ENCODE measurements around the gene USP51. TPM values are rescaled to one million over a fixed set of nuclear protein-coding genes. Genes with fewer than 3 reads are reported as not detected.

Gene USP51
- total RNA-seq, 5 donors from 2014 or later (not counting 1 experiment from before 2014, with no cell fraction given): 1.6 to 2.1 (median 1.7) TPM

Other genes with a start within 250 kb of the USP51 start
- not detected for gene PAGE3, start 224.9 kb downstream of the USP51 start, total RNA-seq
- 10 to 100 TPM; 18.5 to 25.5 (median 22.3) TPM for gene MAGEH1, start 37.7 kb downstream of the USP51 start, total RNA-seq
- gene FOXR2, start 133.6 kb upstream of the USP51 start, total RNA-seq: not detected
- 10 to 100 TPM in 4 of 5 donors, 1 to 10 TPM in 1; 8.4 to 13.8 (median 11.8) TPM for gene RRAGB, start 227.9 kb upstream of the USP51 start, total RNA-seq